GM19395 (cell line): ENCODE results near the gene MMP20.
"Not testable (repeated sequence)": the region's sequence is repeated elsewhere in the genome, so short reads cannot be mapped to it uniquely, and the experiment has no call there.

Experiments
- ATAC-seq: cut with Tn5 transposase; IDR thresholded peaks from one replicate; pipeline ENCODE4 v1.9.1; 2021; ENCODE audit warnings: mild to moderate bottlenecking, moderate library complexity; ENCODE audit not compliant: unreplicated experiment

The MMP20 gene

GRCh38 chr11:102625177-102625576 is at the start of gene MMP20:
Gene MMP20 (minus strand): TSS chr11:102625332. CDS start chr11:102625319, 13 bp downstream.
- no peak for ATAC-seq

- ATAC-seq, result peak; percentile 81
Measured at GRCh38 chr11:102669664-102670063, 44.5 kb upstream of the MMP20 start.

DNA sequence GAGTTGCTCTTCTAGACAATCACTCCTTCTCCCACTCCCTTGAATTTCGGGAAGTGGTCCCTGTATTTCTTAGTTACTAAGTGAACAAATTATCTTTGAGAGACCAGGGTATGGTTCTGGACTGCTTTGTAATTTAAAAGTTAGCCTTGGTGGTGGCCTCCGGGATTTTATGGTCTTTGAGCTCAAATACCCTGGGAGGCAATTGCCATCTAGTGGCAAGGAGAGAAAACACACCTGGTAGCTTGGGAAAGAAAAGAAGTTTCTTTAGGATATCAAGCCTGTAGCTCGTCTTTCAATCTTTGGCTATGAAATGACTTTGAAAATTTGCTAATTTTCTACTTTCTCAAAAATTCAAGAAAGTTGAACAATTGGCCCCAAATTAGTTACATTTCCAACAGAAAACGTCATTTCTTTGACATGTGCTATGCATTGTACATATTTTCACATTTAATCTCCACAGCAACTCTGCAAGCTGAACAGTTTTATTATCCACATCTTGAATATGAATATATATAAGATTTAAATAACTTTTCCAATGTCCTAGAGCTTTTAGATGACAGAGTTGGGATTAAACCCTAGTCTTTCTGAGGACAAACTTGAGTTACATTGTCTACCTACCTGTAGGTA is 41.3 kb upstream of the MMP20 start:
- ATAC-seq, result peak; percentile 66

DNA sequence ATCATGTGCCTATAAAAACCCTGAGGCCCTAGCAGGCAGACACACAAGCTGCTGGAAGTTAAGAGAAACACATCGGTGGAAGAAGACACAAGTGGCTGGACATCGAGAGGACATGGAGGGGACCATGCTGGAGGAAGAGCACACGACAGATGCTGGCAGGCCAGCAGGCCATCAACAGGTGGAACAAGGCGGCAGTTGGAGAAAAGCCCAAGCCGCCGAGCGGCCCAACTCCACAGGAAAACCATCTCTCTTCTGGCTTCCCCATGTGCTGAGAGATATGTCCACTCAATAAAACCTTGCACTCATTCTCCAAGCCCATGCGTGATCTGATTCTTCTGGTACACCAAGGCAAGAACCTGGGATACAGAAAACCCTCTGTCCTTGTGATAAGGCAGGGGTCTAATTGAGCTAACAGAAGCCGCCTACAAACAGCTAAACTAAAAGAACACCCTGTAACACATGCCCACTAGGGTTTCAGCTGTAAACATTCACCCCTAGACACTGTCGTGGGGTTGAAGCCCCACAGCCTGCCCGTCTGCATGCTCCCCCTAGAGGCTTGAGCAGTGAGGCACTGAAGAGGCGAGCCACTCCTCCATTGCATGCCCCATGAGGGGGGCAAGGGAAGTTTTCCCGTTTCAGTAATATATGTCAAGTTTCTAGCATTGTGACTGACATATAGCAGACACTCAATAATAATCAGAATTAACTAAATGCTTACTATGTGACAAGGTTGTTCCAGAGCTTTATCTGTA is 39.0 kb upstream of the MMP20 start:
- ATAC-seq, result no peak

GRCh38 chr11:102662607-102663006 is 37.5 kb upstream of the MMP20 start:
- ATAC-seq, result no peak

GRCh38 chr11:102661040-102661439 is 35.9 kb upstream of the MMP20 start:
- ATAC-seq, result no peak

GRCh38 chr11:102656528-102656927 is 31.4 kb upstream of the MMP20 start:
- ATAC-seq, result no peak

DNA sequence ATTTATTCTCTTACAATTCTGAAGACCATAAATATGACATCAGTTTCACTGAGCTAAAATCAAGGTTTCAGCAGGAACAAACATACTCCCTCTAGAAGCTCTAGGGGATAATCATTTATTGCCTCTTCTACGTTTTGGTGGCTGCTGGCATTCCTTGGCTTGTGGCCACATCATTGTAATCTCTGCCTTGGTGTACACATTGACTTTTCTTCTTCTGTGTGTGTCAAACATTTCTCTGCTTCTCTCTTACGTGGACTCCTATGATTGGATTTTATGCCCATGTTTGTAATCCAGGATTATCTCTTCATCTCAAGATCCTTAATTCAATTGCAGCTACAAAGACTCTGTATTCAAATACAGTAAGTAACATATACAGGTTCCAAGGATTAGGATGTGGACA is 30.4 kb upstream of the MMP20 start:
- no peak for ATAC-seq

DNA sequence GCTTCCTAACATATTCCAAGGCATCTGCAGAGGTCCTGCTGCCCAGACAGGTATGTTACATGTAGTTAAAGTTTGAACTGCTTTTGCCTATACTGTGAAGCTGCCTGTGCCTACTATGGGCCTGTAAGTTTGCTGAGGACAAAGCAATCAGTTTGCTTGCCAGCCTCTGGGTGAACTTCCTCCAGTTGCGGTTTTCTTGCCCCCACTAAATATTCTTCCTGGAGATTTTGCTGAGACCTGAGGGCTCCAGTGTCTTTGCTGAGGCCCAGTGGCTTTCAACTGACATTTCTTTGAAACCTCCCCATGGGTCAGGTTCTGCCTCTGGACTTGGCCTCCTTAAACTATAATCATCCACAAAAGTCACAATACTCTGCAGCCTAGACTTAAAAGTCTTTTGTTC is 29.6 kb upstream of the MMP20 start:
- ATAC-seq, result no peak

DNA sequence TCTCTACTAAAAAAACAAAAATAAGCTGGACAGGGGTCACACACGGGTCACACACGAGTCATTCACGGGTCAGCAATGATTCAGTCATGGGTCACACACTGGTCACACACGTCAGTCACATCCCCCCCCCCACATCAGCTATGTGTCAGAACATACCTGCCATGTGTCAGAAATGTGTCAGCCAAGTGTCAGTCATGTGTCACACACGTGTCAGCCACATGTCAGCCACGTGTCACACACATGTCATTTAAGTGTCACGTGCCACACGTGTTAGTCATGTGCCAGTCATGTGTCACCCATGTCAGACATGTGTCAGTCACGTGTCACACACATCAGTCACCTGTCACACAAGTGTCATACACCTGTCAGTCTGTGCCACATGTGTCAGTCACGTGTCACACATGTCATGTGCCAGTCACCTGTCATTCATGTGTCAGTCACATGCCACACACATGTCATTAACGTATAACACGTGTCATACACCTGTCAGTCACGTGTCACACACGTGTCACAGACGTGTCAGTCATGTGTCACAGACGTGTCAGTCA is 28.7 kb upstream of the MMP20 start:
- no peak for ATAC-seq

DNA sequence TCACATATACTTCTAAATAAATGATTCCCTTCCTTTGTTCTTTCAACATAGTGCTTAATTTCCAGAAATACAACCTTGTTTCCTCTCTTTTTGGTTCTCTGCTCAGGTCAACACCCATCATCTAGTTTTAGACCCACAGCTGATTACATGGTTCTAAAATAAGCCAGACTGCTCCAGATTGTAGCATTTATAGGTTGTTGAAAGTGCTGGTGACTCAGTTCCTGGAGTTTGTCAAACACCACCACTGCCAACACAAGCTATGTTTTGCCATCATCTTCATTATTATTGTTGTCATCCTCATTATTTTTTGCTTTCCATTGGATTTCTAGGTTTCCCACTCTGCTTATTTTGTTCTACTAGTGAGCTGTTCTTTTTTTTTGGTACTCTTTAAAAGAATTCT is 22.3 kb upstream of the MMP20 start:
- ATAC-seq, result no peak

GRCh38 chr11:102643941-102644340 is 18.8 kb upstream of the MMP20 start:
- ATAC-seq, result no peak

DNA sequence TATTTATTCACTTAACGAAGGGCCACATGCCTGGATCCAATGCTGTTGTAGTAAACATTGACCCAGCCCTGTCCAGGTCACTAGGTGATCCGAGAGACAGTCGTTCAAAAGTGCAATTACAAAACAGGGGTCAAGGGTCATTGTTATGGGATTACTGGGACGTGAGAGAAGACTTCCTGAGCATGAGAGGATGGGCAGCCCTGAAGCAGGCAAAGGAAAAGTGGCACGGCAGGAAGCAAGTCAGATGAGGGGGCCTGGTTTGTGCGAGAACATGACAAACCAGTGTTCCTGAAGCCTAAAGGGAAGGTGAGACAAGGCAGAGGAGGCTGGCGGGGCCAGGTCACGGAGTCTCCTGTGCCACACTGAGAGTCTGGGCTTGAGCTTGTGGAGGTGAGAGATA is 15.8 kb upstream of the MMP20 start:
- ATAC-seq, result no peak

DNA sequence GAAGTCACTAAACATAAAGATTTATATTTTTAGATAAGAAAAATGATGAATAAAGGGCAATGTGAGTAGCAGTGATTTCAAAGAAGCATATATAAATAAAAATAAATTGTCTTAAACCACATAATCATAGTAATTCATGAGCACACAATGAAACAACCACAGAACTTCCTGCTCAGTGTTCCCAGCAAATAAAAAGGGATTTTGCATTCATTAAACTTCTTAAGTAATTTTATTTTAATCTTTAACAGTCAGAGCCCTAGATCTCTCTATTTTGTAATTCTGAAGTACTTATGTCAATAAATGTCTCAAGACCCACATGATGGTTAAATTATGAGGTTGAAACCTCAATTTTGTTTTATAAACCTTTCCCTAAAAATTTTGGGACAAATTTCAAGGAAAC is 14.5 kb upstream of the MMP20 start:
- ATAC-seq, result no peak

- no peak for ATAC-seq
Measured at GRCh38 chr11:102637731-102638130, 12.6 kb upstream of the MMP20 start.

GRCh38 chr11:102633385-102634026 is 8.4 kb upstream of the MMP20 start:
- no peak for ATAC-seq

- no peak for ATAC-seq
Measured at GRCh38 chr11:102632026-102632425, 6.9 kb upstream of the MMP20 start.

DNA sequence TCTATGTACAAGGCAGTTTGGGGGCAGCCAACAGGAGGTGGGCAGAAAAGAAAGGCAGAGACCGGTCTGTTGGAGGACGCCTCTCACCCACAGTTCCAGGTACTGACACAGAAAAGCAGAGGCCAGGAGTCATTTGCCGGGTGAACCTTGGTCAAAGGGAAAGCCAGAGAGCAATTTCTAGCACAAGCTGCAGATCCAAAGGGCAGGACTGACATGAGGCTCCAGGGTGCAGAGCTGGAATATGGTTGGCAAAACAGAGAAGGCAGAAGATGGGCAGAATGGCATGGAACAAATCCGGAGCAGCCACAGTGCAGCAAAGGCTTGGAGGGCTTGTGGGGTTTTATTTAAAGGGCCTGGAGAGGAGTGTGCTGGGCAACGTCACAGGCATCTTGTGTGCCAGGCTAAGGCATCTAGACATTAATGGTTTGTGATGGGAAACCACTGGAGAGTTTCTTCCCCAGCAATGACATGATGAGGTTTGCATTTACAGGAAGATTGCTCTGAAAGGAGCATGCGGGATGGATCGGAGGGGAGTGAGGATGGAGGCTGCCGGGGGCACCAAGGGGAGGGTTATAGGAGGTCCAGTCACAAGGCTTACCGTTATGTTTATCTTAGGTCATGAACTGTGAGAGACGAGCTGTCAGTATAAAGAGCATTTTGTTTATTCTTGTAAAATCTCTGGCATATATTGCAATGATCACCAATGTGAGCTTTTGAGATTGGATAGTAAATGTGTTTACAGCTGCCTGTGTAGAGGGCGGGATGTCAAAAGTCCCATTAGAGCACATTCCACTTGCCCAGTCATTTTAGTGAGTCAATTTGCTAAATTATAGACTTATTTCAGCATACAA is 5.7 kb upstream of the MMP20 start:
- no peak for ATAC-seq

GRCh38 chr11:102629908-102630307 is 4.8 kb upstream of the MMP20 start:
- not testable (repeated sequence) for ATAC-seq

DNA sequence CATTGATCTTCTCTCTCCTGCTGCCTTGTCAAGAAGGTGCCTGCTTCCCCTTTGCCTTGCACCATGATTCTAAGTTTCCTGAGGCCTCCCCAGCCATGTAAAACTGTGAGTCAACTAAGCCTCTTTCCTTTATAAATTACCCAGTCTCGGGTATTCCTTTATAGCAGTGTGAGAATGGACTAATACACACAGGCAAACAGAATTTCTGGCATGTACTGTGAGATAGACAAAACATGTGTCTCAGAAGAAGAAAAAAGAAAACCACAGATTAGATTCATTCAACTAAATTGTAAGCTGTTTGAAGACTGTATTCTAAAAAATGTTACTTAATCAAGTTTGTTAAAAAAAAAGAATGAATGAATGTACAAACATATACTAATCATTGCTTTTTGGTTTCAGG is 1.5 kb upstream of the MMP20 start:
- ATAC-seq, result no peak

DNA sequence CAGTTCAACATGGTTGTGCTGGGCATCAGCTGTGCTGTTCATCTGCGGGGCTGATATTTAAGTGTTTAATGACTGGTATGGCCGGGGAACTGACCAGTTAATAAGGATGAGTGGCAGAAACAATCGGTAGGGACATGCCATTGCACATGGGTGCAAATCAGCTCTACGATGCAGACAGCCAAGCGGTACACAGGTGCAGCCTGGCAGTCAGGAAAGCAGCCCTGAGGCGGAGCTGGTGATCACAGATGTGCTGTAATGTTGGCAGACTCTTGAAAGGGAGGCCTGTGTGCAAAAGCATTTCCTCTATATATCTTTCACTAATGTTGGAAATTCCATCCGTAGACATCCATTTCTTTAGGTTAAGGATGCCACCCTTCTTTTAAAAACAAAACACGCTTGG is 1.1 kb downstream of the MMP20 start:
- no peak for ATAC-seq
